HG03039 (cell line): ENCODE results near the gene IFIT2.
A peak's percentile ranks its signal among the peaks of the same experiment; 100 is the strongest.
"Not testable (repeated sequence)": the region's sequence is repeated elsewhere in the genome, so short reads cannot be mapped to it uniquely, and the experiment has no call there.

Experiments used
- ATAC-seq: cut with Tn5 transposase; IDR thresholded peaks from one replicate; pipeline ENCODE4 v1.9.1; 2021; ENCODE audit warnings: mild to moderate bottlenecking, moderate library complexity; ENCODE audit not compliant: unreplicated experiment

Gene IFIT2

DNA sequence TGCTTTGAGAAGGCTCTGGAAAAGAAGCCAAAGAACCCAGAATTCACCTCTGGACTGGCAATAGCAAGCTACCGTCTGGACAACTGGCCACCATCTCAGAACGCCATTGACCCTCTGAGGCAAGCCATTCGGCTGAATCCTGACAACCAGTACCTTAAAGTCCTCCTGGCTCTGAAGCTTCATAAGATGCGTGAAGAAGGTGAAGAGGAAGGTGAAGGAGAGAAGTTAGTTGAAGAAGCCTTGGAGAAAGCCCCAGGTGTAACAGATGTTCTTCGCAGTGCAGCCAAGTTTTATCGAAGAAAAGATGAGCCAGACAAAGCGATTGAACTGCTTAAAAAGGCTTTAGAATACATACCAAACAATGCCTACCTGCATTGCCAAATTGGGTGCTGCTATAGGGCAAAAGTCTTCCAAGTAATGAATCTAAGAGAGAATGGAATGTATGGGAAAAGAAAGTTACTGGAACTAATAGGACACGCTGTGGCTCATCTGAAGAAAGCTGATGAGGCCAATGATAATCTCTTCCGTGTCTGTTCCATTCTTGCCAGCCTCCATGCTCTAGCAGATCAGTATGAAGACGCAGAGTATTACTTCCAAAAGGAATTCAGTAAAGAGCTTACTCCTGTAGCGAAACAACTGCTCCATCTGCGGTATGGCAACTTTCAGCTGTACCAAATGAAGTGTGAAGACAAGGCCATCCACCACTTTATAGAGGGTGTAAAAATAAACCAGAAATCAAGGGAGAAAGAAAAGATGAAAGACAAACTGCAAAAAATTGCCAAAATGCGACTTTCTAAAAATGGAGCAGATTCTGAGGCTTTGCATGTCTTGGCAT lies 4.8 kb downstream of the IFIT2 start:
- no peak for ATAC-seq

DNA sequence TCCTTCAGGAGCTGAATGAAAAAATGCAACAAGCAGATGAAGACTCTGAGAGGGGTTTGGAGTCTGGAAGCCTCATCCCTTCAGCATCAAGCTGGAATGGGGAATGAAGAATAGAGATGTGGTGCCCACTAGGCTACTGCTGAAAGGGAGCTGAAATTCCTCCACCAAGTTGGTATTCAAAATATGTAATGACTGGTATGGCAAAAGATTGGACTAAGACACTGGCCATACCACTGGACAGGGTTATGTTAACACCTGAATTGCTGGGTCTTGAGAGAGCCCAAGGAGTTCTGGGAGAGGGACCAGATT lies 5.4 kb downstream of the IFIT2 start:
- no peak for ATAC-seq

GRCh38 chr10:89308266-89308665 lies 6.4 kb downstream of the IFIT2 start:
- ATAC-seq: no peak

DNA sequence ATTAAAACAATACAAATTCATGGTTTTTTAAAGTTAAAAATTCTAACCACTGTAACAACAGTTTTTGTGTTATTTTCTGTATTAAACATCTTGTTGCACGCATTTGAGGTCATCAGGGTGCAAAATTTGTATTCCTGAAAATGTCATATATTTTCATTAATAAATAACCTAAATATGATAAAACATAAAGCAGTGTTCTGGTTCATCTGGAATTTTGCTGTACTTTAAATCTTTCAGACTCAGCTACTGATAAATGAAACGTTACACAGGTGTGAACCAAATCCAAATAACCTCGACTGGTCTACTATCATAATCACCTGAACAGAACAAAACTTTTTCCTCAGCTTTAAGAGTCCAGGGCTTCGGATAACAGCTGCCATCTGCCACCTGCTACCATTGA lies 6.9 kb downstream of the IFIT2 start:
- no peak for ATAC-seq

DNA sequence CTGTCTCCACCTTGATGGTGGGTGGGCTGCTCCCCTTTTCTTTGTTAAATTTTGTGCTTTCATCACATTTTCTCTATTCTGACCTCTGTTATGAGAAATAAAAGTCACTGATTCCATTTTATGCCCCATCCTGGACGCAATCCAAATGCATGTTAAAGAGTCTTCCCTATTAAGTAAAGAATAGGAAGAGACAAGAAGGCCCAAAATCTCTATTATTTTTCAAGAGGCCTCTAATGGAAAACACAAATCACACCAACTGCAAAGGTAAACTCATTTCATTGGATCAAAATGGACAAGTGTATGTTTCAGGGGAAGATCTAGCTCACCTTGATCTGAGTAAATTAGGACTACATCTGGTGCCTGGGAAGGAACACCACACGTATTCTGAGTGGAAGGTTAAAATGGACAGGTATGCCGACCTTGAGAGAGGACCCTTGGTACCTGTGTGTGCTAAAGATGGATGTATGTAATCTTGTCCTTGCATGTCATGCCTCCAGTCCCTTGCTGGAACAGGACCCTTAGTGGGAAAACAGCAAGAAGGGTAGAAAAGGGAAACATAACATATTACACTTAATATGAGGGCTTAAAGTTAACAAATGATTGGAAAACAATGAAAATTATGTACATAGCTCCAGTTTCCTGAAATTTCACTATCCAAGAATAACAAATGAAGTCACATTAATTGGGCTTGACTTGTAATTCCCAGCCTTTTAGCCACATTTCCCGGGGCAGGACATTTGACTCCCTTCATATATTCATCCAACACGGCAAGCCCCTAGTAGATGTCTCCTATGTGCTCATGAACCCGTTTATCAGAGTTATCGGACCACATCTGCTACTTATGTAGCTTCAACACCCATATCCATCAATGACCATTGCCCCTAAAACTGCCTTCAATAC lies 7.6 kb downstream of the IFIT2 start:
- ATAC-seq: no peak

DNA sequence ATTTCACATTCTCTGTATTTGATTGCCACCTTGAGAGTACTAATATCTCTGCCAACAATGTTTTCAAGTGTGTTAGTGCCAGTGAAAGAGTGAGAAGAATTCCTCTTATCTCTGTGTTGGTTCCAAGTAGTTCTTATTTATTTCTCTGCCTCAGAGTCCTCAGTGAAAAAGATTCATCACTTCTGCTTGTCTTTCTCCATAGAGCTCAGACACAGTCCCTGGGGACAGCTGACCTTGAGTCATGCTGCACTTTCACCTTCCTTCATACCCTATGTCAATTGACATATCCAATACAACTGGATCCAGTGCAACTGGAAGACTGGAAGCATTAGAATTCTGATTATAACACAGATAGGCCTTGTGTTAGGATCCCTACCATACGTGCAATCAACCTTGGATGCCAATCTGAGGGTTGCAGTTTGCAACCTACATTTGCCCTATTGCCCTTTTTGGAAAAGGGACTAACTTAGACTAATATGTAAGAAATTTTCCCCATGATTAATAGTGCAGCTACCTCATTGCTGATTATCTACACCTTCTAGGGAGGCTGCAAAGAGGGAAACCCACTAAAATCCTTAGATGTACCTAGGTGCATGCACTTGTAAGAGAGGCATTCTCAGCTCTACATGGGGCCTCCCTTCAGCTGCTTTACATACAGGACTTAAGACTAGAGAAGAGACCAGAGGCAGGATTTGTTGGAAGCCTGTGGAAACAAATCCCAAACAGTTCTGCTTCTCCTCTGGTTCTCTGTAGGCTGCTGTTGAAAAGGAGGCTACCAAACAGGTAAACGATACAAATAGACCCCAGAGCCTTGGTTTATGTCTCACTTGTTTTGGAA lies 8.4 kb downstream of the IFIT2 start:
- ATAC-seq: no peak

- ATAC-seq: no peak
Measured at GRCh38 chr10:89312973-89313372, 11.1 kb downstream of the IFIT2 start.

- no peak for ATAC-seq
Measured at GRCh38 chr10:89314676-89315075, 12.8 kb downstream of the IFIT2 start.

- ATAC-seq: not testable (repeated sequence)
Measured at GRCh38 chr10:89318047-89318446, 16.2 kb downstream of the IFIT2 start.

DNA sequence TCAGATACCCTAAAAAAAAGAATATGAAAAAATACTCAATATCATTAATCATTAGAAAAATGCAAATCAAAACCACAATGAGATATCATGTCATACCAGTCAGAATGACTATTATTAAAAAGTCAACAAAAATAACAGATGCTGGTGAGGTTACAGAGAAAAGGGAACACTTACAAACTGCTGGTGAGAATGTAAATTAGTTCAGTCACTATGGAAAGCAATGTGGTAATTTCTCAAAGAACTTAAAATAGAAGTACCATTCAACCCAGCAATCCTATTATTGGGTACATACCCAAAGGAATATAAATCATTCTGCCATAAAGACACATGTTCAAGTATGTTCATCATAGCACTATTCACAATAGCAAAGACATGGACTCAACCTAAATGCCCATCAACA lies 23.2 kb downstream of the IFIT2 start:
- ATAC-seq: not testable (repeated sequence)

- not testable (repeated sequence) for ATAC-seq
Measured at GRCh38 chr10:89325856-89326255, 24.0 kb downstream of the IFIT2 start.

DNA sequence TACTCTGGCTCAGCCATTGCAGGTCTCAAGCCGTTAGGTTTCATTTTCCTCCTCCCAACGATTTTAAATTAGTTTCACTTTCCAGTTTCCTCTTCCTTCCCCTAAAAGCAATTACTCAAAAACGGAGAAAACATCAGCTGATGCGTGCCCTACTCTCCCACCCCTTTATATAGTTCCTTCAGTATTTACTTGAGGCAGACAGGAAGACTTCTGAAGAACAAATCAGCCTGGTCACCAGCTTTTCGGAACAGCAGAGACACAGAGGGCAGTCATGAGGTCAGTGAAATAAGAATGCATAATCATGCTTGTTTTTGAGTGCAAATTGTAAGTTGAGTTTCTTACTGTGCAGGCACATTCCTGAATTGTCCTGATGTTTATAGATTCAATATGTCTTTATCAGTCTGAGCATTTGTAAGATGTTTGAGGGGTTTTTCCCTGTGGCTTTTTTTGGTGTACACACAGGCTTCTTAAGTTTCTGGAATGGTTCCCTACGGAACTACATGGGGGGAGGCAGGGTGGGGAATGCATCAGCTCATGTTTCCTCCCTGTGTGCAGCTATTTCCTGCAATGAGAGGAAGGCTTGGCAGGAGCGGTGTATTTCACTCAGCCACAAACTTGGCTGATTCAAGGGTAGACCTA lies 26.1 kb downstream of the IFIT2 start, which contains the start of gene IFIT3:
Gene IFIT3, plus strand, starts transcription at position 195 of the 639 bp plus-strand sequence. Its CDS starts 77 bp downstream, at position 272.
- ATAC-seq: no peak

DNA sequence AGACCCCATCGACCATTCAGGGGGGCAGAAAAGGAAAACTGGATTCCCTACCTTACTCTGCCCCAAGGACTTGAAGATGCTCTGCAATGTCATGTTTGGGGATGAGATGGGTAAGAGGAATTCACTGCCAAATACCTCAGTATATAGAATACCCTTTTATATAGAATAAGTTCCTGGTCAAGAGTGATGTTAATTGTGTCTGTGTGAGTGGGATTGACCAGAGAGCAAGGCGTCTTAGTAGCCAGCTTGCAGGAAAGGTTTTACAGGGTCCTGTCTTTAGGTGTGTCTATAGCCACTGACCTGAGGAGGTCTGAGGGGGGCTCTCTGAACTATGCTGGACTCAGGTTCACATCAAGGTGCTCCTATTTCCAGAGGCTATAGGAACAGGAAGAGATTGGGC lies 27.3 kb downstream of the IFIT2 start:
- ATAC-seq: no peak

- ATAC-seq: not testable (repeated sequence)
Measured at GRCh38 chr10:89330014-89330413, 28.2 kb downstream of the IFIT2 start.

DNA sequence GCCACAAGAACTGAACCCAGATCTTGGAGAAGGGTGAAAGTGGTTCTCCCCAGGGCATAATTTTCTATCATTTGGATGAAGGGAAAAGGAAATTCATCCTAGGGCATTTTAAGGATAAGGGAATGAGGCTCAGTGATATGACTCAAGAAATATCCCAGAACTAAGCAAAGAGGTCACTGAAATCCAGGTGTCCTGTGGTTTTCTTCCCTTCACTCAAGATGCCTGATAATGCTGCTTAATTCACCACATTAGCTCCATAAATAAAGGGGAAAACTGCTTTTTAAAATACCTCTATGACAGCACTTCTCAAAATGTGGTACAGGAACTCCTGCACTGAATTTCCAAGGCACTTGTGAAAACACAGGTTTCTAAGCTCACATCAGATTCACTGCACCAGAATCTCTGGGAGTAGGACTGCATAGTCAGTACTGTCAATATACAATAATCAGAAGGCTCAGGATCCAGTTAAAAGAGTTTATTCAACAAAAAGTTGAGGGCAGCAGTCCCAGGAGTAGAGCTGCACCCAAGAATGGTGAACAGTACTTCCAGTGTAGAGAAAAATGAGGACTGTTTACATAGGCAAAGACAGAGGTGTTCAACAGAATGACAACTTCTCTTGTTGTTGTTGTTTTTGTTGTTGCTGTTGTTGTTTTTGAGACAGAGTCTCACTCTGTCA lies 28.8 kb downstream of the IFIT2 start:
- no peak for ATAC-seq

GRCh38 chr10:89331487-89332122 lies 29.8 kb downstream of the IFIT2 start:
- not testable (repeated sequence) for ATAC-seq

- ATAC-seq: peak; percentile 33
Measured at GRCh38 chr10:89332123-89332633, 30.3 kb downstream of the IFIT2 start.

DNA sequence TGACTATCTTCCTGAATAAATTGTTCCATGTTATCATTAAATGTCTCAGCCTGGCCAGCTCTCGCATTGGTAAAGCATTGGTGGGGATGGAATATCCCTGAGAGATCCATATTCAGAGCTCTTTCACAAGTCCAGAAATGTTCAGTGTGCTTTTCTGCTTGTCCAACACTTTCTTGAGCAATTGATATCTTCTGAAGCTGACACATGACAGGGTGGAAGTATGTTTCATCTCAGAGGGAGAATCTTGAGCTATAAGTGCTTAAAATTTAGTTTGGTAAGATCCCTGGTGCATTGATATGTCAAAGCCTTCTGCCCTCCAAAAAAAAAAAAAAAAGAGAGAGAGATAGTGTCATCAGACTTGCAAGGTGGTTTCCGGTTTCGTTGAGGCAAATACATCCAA lies 33.4 kb downstream of the IFIT2 start:
- ATAC-seq: no peak

- ATAC-seq: no peak
Measured at GRCh38 chr10:89336241-89336640, 34.4 kb downstream of the IFIT2 start.
